NK-92 (cell line): ENCODE measurements around the gene CCNO.

Source experiments
- DNase-seq: peaks from one replicate; lab custom pipeline; 2025; ENCODE audit not compliant: unreplicated experiment; lab: John Stamatoyannopoulos, UW

CCNO gene, protein sequence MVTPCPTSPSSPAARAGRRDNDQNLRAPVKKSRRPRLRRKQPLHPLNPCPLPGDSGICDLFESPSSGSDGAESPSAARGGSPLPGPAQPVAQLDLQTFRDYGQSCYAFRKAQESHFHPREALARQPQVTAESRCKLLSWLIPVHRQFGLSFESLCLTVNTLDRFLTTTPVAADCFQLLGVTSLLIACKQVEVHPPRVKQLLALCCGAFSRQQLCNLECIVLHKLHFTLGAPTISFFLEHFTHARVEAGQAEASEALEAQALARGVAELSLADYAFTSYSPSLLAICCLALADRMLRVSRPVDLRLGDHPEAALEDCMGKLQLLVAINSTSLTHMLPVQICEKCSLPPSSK

DNA sequence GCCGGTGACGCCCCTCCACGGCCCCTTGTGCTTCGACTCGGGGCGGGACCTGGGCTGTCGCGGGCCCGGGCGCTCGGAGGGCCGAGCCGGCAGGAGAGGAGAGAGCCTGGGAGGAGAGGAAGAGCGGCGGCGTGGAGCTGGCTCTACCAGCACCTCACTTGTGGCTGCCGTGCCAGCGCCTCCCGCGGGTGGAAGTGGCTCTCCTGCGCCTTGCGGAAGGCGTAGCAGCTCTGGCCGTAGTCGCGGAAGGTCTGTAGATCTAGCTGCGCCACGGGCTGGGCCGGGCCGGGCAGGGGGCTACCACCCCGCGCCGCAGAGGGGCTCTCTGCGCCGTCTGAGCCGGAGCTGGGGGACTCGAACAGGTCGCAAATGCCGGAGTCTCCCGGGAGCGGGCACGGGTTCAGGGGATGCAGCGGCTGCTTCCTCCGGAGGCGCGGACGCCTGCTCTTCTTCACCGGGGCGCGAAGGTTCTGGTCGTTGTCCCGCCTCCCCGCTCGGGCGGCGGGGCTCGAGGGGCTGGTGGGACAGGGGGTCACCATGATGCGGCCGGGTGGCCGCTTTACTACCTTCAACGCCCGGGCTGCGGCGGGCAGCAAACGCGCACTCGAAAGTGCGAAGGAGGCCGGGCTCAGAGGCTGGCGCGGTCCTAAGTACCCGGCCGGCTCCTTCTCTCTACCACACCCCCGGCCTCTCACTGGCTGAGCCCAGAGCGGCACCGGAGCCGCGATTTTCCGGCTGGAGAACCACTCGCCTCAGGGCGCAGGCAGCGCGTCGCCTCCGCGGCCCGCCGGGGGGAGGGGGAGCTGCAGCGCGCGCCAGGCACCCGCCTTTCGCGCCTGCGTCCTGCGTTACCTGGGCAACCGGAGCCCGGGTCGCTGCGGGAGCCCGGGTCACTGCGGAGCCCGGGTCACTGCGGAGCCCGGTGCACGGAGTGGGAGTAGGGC lies at the start of gene CCNO:
CCNO (minus strand) TSS at position 624 of the 944 bp plus-strand sequence; CDS start at position 539, 85 bp downstream.
- DNase-seq = no peak

DNA sequence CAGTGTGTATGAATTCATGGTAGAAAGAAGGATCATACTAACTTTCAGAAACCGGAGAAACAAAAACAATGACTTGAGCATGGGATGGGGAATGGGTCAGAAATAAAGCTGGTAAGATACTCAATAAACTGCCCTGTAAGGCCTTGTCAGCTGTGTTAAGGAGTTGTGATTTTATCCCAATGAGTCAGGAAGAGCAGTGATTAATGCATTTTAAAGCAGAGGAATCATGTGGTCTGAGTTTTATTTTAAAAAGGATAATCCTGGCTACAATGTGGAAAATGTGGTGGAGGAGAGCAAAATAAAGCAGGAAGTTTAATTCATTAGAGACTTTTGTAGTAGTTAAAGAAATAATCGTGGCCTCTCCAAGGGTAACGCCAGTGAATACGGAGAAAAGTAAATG lies 45.4 kb upstream of the CCNO start:
- DNase-seq = no peak

DNA sequence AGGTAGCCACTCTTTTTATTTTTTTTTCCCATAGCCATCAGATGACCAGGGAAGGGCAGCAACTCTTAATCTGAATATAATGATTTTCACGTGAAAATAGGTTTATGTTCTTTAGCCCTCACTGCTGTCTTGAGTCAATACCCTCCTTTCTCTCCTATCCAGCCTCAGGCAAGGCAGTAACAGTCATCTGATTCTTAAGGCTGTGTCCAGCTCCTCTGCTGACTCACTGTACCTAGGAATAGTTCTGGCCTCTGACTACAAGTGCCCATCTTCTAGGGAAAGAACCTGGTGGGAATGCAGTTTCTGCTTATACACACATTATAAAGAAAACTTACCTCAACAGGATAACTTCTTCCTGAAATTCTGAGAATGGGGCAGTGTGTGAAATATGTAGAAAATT lies 43.4 kb upstream of the CCNO start:
- DNase-seq = no peak

DNA sequence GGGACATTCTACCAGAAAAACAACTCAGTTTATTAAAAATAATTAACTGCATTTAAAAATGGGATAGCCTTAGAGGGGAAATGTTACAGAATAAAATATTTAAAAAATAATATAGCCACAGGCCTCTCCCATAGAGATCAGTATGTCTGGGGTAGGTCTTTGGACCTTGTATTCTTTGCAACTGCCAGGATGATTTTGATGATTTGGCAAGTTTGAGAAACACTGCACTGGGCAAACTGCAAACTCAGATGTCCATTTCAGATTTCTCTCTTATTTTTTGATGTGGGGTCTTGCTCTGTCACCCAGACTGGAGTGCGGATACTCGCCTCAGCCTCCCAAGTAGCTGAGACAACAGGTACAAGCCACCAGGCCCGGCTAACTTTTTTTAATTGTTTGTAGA lies 24.9 kb upstream of the CCNO start:
- no peak for DNase-seq

DNA sequence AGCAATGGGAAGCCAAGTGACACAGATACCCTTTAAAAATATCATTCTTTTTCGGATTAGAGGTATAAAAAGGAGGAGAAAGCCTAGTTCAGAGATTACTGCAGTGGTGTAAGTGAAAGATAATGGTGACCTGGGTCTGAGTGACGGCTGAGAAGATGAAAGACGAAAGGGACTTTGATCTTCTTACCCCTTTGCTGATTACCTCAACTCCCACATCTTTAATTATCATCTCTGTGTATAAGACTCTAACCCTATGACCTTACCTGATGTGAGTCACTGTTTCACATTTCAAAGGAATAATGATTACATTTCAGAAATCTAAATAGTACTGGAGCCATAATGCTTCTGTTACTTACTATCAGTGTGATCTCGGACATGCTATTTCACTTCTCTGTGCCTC lies 21.4 kb upstream of the CCNO start:
- no peak for DNase-seq

DNA sequence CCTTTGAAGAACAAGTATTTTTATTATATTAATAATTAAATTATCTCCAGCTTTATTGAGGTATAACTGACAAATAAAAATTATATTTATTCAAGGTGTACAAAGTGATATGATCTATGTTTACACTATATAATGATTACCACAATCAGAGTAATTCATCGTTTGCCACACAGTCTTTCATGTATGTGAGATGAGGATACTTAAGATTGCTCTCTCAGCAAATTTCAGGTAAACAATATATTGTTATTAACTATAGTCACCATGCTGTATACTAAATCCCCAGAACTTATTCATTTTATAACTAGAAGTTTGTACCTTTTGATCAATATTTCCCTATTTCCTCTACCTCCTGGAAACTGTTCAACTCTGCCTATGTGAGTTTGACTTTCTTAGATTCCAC lies 16.7 kb upstream of the CCNO start:
- no peak for DNase-seq

DNA sequence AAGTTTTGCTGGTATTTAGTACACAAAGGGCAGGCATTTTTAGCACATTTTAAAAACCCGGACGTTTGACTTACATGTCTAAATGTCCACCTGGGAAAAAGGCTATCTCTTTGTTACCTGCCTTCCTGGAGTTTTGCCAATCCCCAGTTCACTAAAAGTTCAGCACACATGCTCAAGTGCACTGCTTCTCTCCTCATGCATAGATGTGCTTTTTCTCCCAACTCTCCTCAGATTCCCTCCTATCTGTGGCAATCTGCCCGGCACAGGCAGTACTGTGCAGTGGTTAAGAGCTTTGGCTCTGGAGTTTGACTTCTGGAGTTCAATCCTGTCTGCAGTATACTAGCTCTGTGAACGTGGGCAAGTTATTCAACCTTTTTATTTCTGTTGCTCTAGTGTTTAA lies 8.3 kb upstream of the CCNO start:
- no peak for DNase-seq

DNA sequence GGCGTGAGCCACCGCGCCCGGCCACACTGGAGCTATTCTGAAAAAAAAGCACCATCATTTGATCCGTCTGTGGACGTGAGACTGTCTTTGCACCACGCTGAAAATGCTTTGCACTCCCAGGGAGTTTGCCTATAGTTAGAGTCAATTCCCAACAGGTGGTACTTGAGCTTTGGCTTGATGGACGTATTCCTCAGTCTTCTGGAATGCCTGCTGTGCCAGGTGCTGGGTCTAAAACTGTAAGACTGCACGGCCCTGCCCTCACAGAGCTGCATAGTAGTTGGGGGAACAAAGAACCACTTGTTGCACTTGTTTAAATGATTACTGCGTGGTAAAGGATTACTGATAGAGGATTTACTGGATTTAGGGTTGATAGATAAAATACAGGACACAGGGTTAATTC lies 3.4 kb upstream of the CCNO start:
- no peak for DNase-seq

DNA sequence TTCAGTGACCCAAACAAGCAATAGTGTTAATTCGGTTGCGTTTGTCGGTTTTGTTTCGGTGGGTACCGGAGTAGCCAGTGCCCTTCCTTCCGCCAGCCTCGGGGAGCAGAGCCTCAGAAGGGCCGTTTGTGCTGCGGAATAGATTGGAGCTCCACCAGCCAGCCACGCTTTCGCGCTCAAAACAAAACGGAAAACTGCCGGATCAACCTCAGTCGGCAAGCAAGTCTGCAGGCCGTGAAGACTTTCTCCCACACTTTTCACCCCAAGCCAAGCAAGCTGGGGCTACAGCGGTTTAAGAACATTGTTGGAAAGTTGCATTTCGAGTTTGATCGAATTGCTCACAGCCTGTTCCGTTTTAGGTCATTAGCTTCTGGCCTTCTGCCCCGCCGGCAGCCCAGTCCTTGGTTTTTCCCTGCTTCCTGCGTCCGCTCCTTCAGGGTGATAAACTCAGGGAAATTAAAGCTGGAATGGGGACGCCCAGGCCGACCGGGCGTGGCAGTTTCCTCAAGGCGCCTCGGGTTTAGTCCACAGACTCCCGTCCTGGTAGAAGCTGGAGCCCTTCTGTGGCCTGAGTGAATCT lies 803 bp upstream of the CCNO start:
- DNase-seq = no peak

DNA sequence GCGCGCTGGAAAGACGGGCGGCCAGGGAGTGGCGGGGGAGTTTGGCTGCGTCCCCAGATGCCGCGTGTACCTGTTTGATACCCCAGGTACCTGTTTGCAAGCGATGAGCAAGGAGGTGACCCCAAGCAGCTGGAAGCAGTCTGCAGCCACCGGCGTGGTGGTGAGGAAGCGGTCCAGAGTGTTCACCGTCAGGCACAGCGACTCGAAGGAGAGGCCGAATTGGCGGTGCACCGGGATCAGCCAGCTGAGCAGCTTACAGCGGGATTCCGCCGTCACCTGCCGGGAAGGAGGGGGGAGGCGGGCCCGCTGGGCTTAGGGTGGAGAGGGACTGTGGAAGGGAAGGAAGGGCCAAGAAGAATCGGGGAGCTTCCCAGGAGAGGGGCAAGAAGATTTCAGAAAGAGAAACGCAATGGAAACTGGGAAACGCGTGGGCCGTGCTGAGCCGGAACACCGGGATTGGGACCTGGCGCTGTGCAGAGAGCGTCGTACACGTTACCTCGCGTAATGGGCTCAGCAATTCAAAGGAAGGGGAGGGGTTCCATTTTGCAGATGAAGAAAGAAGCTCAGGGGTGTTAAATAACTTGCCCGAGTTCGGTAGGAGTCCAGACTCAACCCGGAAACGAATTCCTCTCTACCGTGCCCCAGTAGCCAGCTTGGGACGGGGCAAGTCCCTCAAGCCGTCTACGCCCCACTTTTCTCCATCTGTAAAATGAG lies 980 bp downstream of the CCNO start:
- DNase-seq = no peak

DNA sequence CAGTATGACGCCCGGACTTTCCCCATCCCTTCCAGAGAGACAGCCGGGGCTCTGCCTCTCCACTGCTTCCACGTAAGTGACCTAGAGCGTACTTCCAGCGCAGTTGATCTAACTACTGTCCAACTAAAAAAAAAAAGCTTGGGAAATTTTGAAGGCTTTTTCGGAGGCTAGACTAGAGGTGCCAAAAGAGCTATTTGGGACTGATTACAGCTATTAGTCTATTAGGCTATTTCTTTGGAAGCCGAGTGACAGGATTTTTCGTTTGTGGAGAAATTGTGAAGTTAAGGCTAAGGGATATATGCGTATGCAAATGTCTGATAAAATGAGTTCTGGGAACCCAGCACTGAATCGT lies 1.5 kb downstream of the CCNO start:
- no peak for DNase-seq

DNA sequence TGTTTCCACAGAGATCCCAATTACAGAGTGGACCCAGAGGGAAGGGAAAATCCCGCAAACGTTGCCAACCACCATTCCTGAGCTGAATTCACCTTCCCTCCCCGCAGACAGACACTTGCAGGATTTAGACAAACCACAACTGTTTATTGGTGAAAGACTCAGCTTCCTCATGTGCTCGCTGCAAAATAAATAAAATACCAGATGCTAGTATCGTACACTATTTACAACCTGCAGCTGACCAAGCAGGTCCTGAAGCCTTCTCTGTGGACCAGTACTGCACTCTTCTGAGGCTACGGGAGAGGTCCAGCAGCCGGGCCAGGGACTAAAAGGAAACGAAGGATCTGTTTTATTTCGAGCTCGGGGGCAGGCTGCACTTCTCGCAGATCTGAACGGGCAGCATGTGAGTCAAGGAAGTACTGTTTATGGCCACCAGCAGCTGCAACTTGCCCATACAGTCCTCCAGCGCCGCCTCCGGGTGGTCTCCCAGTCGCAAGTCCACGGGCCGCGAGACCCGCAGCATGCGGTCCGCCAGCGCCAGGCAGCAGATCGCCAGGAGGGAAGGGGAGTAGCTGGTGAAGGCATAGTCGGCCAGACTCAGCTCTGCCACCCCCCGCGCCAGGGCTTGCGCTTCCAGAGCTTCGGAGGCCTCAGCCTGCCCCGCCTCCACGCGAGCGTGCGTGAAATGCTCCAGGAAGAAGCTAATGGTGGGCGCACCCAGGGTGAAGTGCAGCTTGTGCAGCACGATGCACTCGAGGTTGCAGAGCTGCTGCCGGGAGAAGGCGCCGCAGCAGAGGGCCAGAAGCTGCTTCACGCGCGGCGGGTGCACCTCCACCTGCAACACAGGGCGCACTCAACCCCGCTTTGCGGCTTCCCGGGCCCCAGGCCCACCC lies 2.1 kb downstream of the CCNO start:
- no peak for DNase-seq

DNA sequence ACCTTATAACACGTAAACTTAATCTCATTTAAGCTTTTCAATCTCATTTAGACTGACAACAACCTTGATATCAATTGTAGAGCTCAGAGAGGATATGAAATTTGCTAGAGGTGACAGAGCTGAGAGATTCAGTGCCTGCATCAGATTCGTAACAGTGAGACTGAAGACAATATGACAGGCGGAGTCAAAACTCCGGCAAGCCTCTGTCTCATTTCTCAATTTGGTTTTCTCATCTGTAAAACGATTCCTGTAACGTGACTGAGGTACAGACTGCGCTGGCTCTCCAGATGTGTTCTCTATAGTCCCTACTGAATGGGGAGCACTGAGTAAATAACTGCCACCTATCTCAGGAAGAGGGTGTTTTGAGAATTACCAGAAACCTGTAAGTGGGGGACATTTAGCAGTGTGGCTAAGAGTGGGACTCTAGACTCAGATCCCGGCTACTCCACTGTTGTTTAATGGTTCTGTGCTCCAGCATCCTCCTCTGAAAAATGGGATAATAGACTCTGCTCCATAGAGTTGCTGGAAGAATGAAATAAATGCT lies 3.2 kb downstream of the CCNO start:
- no peak for DNase-seq

DNA sequence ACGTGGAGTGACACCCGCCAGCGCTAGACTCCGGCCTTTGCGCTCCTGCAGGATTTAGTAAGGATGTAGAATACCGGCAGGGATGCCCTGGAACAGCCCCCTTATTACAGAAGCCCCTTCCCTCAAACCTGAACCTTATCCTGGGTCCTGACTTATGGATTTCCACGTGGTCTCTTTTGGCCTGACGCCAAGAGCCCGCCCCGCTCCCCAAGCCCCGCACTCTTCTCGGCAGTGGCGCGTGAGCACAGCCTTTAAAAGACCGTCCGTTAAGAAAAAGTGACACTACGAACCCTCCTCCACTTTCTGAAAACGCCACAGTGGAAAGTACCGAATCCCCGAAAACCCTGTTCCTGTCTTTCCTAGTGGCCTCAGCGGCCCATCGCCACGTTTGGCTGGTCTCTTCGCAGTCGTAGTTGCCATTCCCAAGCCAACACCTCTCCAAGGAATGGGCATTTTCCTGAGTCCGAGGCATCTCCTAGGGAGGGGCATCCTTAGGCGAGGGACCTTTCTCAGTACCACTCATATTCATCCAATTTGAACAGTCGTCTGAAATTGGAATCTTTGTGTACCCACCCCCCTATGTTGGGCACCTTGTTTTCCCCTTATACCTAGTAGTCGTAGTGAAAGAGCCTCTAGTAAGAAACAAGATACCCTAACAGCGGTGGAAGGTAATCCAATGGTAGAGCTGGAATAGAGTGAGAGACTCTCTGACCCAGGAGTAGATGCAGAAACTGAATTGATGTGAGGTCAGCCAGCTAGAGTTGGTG lies 5.6 kb downstream of the CCNO start:
- DNase-seq = no peak

DNA sequence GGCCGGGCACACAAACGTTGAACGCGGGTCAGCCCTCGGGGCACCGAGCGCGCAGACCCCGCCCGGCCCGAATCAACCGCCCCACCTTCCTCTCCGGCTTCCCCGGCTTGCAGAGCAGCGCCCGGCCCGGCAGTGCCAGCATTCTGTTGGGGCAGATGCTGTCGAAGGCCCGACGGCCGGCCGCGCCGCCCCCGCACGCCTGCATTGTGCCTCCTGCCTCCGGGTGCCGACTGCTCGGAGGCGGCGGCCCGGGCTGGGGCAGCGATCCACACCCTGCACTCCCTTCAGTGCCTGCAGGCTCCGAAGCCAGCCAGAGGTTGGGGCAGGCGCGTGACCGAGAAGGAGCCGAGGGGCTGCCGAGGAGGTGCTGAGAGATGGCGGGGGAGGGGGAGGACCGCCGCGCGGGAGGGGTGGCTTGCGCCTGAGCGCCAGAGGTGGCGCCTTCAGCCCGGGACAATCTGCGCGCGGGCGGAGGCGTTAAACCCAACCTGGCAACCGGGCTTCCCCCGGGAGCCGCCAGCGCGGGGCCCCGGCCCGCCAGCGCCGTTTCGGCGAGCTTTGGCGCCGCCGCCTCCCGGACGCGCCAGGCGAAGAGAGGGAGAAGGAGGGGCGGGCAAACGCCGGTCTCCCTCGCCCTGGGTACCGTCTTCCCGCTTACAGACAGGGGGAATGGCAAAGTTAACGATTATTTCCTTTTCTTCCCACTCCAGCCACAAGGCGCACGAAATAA lies 6.3 kb downstream of the CCNO start, which contains the start of gene MCIDAS:
MCIDAS (minus strand) TSS at position 382 of the 730 bp plus-strand sequence; CDS start at position 205, 177 bp downstream.
- DNase-seq = no peak

DNA sequence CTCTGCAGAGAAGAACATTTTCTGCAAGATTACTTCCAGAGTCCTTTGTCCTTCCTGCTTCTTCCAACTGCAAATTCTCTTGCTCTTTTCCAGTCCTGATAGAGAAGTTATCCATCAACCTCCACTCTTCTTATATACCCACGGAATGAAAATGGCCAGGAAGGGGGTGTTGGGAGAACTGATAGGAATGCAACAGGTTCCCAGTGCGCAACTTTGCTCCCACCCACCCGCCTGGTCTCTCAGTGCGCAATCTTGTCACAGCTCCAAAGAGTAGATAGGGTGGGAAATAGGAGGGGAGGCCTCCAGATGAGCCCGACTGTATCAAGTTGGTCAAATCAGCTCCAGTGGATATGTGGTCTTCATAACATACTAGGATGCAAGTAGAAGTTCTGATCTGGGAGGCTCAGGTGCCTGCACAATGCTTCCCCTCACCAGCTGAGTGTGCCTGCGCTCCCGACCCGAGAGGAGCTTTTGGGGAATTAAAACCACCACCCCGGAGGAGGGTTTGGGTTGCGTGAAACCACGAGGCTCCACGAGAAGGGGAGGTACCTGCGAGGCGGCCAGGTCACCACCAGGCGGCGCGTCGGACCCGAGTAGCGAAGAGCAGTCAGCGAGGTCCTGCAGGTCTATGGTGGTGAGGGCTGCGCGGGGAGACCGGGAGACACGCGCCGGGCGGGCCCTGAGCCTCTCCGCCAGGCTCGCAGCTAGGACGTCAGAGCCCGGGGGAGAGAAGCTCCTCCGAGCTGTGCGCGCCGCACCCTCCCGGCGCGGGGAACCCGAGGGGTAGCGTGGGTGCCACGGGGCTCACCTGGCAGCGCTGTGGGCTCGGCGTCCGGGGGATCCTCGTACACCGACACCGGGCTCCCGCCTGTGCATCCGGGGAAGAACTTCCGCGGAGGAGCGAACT lies 7.1 kb downstream of the CCNO start:
- DNase-seq = no peak

DNA sequence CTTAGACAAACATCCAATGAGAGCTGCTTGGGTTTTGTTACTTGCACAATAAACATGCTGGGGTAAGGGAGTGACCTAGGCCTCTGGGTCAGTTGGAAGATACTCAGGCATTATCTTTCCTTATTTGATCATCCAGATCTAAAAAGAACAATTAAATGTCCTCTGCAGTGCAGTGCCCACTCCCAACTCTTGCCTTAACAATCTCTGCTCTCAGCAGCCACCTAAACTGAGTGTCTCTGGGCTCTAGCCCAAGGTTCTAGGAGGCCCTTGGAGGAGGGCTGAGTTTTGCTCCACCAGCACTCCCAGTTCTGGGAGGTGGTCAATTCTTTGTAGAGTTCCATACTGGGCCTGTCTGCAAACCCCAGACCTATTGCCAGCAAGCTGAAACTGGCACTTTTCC lies 8.1 kb downstream of the CCNO start:
- no peak for DNase-seq
